HepG2 (cell line): ENCODE results near the gene PRKCE. TPM values are rescaled to one million over a fixed set of nuclear protein-coding genes. Genes with fewer than 3 reads are reported as not detected.
A peak's percentile ranks its signal among the peaks of the same experiment; 100 is the strongest.

Source experiments
- ATAC-seq: fragments of 200-7000 bp; cut with Tn5 transposase; 3 replicates; pipeline ENCODE4 v1.9.1; 2020; ENCODE audit warnings: mild to moderate bottlenecking, moderate library complexity
- BruUV-seq: library from RNA; stranded (reverse); fragments of 400-500 nt; replicated peaks from 2 replicates; lab custom pipeline; 2021; lab: Mats Ljungman, UMichigan
- CTCF ChIA-PET: fragments of 300-600 bp; formaldehyde crosslinking; extraction: SDS; loops from one replicate; lab custom pipeline; 2021; ENCODE audit warnings: low total read pairs, inconsistent platforms, low intra/inter-chr PET ratio; lab: Yijun Ruan, JAX
- POLR2A ChIA-PET: fragments of 350-600 bp; sonication (Branson Sonifier 250); formaldehyde crosslinking; loops from one replicate; lab custom pipeline; 2020; ENCODE audit warnings: antibody characterized with exemption, inconsistent platforms; lab: Yijun Ruan, JAX
- DNase-seq: peaks from one replicate; pipeline ENCODE4 v3.0.0-alpha.2; 2015; ENCODE audit warnings: low spot score
- FAIRE-seq: peaks from 3 replicates; lab custom pipeline; 2011; peaks lifted over from hg19 to GRCh38; lab: Jason Lieb, UNC
- H2AFZ ChIP-seq: one replicate; pipeline ENCODE4 v1.6.1; 2011; ENCODE audit warnings: low read length, inconsistent platforms
- H3K27ac ChIP-seq: fragments of 300-600 bp; 3 replicates; pipeline ENCODE4 v1.8.0; 2011; ENCODE audit warnings: mixed run types, mild to moderate bottlenecking, mixed read lengths, low read length, inconsistent platforms; ENCODE audit not compliant: insufficient read depth; ENCODE audit errors: extremely low read length
- H3K27me3 ChIP-seq, 2 experiments: fragments of 200-600 bp in 1 of 2; 2 replicates in 1 of 2; 3 replicates in 1 of 2; pipeline versions ENCODE4 v1.6.0 to v1.8.0; 2011; ENCODE audit warnings: low read length in 2 of 2, mild to moderate bottlenecking in 2 of 2, moderate library complexity in 2 of 2, inconsistent platforms in 1 of 2; ENCODE audit not compliant: insufficient read depth in 2 of 2, control insufficient read depth in 1 of 2
- H3K36me3 ChIP-seq, 2 experiments: fragments of 200-600 bp in 1 of 2; replicated peaks in 1 of 2; 2 replicates in 1 of 2; 3 replicates in 1 of 2; pipeline versions ENCODE4 v1.5.1 to v1.8.0; 2011; ENCODE audit warnings: low read length in 2 of 2, inconsistent platforms in 1 of 2; ENCODE audit not compliant: insufficient read depth in 2 of 2, control insufficient read depth in 1 of 2
- H3K4me1 ChIP-seq: 2 replicates; pipeline ENCODE4 v1.5.1; 2012; ENCODE audit warnings: low read length, inconsistent platforms; ENCODE audit not compliant: insufficient read depth
- H3K4me2 ChIP-seq: 2 replicates; pipeline ENCODE4 v1.6.0; 2011; ENCODE audit warnings: low read depth, low read length, inconsistent platforms
- H3K4me3 ChIP-seq, 3 experiments: fragments of 200-600 bp in 1 of 3; sonication (generic), shearing (Covaris generic) in 1 of 3; replicated peaks in 1 of 3; 2 replicates each; pipeline ENCODE4 v1.5.1; 2011 to 2016; ENCODE audit warnings: low read length in 3 of 3, inconsistent platforms in 2 of 3, low read depth in 2 of 3, mild to moderate bottlenecking in 2 of 3, control low read depth in 1 of 3, mixed read lengths in 1 of 3; ENCODE audit not compliant: insufficient read depth in 1 of 3
- H3K79me2 ChIP-seq: one replicate; pipeline ENCODE4 v1.6.1; 2011; ENCODE audit warnings: low read length, inconsistent platforms; ENCODE audit not compliant: insufficient read depth
- H3K9ac ChIP-seq: 2 replicates; pipeline ENCODE4 v1.6.0; 2011; ENCODE audit warnings: mild to moderate bottlenecking, low read depth, low read length, inconsistent platforms; ENCODE audit not compliant: insufficient read depth
- H3K9me3 ChIP-seq: 2 replicates; pipeline ENCODE4 v1.5.1; 2012; ENCODE audit warnings: mild to moderate bottlenecking, low read length
- H4K20me1 ChIP-seq: 2 replicates; pipeline ENCODE4 v1.6.0; 2011; ENCODE audit warnings: inconsistent platforms, mild to moderate bottlenecking, low read length, moderate library complexity; ENCODE audit not compliant: insufficient read depth
- EP300 ChIP-seq, 3 experiments: sonication (generic) in 1 of 3; formaldehyde crosslinking in 1 of 3; IDR thresholded peaks; 2 replicates each; pipeline versions ENCODE4 v1.5.1 to v1.6.1; 2011 to 2020; ENCODE audit warnings: low read depth in 2 of 3, low read length in 2 of 3, borderline replicate concordance in 1 of 3, improper control_type of control experiment in 1 of 3, mild to moderate bottlenecking in 1 of 3, missing genetic modification reagents in 1 of 3, moderate library complexity in 1 of 3
- MAFF ChIP-seq: IDR thresholded peaks from 2 replicates; pipeline ENCODE4 v1.6.1; 2011; ENCODE audit warnings: low read depth, low read length, improper control_type of control experiment
- MAFK ChIP-seq, 2 experiments: IDR thresholded peaks in 1 of 2; conservative IDR thresholded peaks in 1 of 2; 2 replicates each; pipeline ENCODE4 v1.6.1; 2011; ENCODE audit warnings: improper control_type of control experiment in 2 of 2, low read length in 2 of 2
- NKX3-1 ChIP-seq: sonication (generic); formaldehyde crosslinking; IDR thresholded peaks from 2 replicates; pipeline ENCODE4 v1.5.0; 2020; ENCODE audit warnings: missing genetic modification reagents
- SCMH1 ChIP-seq: sonication (generic); formaldehyde crosslinking; IDR thresholded peaks from 2 replicates; pipeline ENCODE4 v1.9.0; 2021; ENCODE audit warnings: missing genetic modification reagents, mild to moderate bottlenecking, borderline replicate concordance
- SIN3B ChIP-seq: fragments of 150-350 bp; IDR thresholded peaks from 2 replicates; pipeline ENCODE4 v1.6.1; 2014; ENCODE audit warnings: low read length
- ZNF180 ChIP-seq: sonication (generic); formaldehyde crosslinking; IDR thresholded peaks from 2 replicates; pipeline ENCODE4 v1.4.0; 2020; ENCODE audit warnings: low read depth, missing genetic modification reagents, borderline replicate concordance
- ZNF331 ChIP-seq: sonication (generic); formaldehyde crosslinking; IDR thresholded peaks from 2 replicates; pipeline ENCODE4 v1.4.0; 2020; ENCODE audit warnings: missing genetic modification reagents
- ZNF446 ChIP-seq: sonication (generic); formaldehyde crosslinking; IDR thresholded peaks from 2 replicates; pipeline ENCODE4 v1.5.0; 2020; ENCODE audit warnings: mild to moderate bottlenecking, missing genetic modification reagents
- ZNF570 ChIP-seq: sonication (generic); formaldehyde crosslinking; IDR thresholded peaks from 2 replicates; pipeline ENCODE4 v1.4.0; 2020; ENCODE audit warnings: mild to moderate bottlenecking, missing genetic modification reagents, borderline replicate concordance
- ZNF747 ChIP-seq: sonication (generic); formaldehyde crosslinking; IDR thresholded peaks from 2 replicates; pipeline ENCODE4 v1.8.1; 2023; ENCODE audit warnings: missing genetic modification reagents, mild to moderate bottlenecking, borderline replicate concordance
- WGBS: methylation state at CpG from one replicate; pipeline ENCODE4 v1.1.6; 2017; ENCODE audit warnings: low lambda C conversion rate; 5-methylcytosine and 5-hydroxymethylcytosine counted together
- in situ Hi-C: cut with HindIII; loops from 2 replicates; pipeline ENCODE4 v1.10.0; 2017; ENCODE audit warnings: low pct_unique_long_range_greater_than_20kb; ENCODE audit not compliant: extremely low pct_ligation_motif_present
- intact Hi-C: fragments of 100-400 bp; cut with micrococcal nuclease; formaldehyde crosslinking; loops from one replicate; pipeline ENCODE4 v1.10.0; 2022; ENCODE audit not compliant: unreplicated experiment
- polyA plus RNA-seq, 8 experiments: library from polyadenylated mRNA; depleted of rRNA in 3 of 8; stranded (reverse) in 7 of 8; unstranded in 1 of 8; fragments of >200 nt; fragmentation: Illumina TruSeq in 4 of 8; extraction: Trizol in 4 of 8; gene quantifications; 2 replicates each; pipeline versions ENCODE4 v1.2.1 to v1.2.3, GENCODE V29; 2011 to 2016; ENCODE audit warnings: low read depth in 4 of 8, missing spikeins in 1 of 8, mixed read lengths in 1 of 8; ENCODE audit not compliant: insufficient read depth in 1 of 8
- total RNA-seq, 5 experiments: library from RNA; depleted of rRNA; stranded (reverse); fragments of >200 nt; fragmentation: Illumina TruSeq; extraction: Trizol; gene quantifications; 2 replicates each; pipeline ENCODE4 v1.2.3, GENCODE V29; 2016; ENCODE audit warnings: low read depth in 1 of 5
- TF ChIP-seq, protein P1 (sequence below): sonication (generic); formaldehyde crosslinking; IDR thresholded peaks from 2 replicates; pipeline ENCODE4 v1.5.0; 2020; ENCODE audit warnings: missing genetic modification reagents, mild to moderate bottlenecking, borderline replicate concordance
- TF ChIP-seq, protein P2 (sequence below): sonication (generic); formaldehyde crosslinking; IDR thresholded peaks from 2 replicates; pipeline ENCODE4 v1.5.1; 2020; ENCODE audit warnings: mild to moderate bottlenecking, missing genetic modification reagents, borderline replicate concordance

PRKCE gene
- total and polyA plus RNA-seq, 2 of the 13 experiments (the other 11 are each of a cell fraction or from before 2014, with no cell fraction given): 1.0 to 3.9 TPM

DNA sequence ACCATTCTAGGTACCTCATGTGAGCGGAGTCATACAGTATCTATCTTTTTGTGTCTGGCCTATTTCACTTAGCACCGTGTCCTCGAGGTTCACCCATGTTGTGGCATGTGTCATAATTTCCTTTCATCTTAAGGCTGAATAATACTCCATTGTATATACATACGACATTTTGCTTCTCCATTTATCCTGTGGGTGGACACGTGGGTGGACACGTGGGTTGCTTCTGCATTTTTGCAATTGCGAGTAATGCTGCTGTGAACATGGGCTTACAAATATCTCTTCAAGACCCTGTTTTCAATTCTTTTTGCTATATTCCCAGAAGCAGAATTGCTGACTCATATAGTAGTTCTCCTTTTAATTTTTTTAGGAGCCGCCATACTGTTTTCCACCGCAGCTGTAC, 402.1 kb downstream of the PRKCE start:
- no peak overlapping the region for H3K27ac ChIP-seq
- H2AFZ ChIP-seq: no peak overlapping the region
- BruUV-seq: no TSS peak
- ChIA-PET CTCF (no interaction called here), POLR2A (no interaction called here)
- H3K4me3 ChIP-seq: no peak overlapping the region
- TF ChIP-seq MAFK (conservative IDR thresholded peaks at IDR 0.05 in 1 of 2, IDR thresholded peaks at IDR 0.05 in 1 of 2; ENCODE audit: low read length in 2 of 2): peak; percentile 52 to 78
- TF ChIP-seq MAFF: peak; percentile 59; the same call in 1 of the 2 replicates
- TF ChIP-seq, protein P1, sequence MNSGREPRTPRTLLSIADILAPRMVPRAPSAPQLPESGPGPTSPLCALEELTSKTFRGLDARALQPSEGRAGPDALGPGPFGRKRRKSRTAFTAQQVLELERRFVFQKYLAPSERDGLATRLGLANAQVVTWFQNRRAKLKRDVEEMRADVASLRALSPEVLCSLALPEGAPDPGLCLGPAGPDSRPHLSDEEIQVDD (CRISPR knock-in tag): no peak
- no peak for TF ChIP-seq NKX3-1 (CRISPR knock-in tag)
- WGBS: 89% methylated on average over 9 of the region's 9 CpGs
- no peaks in the 10 kb centered on the region for H4K20me1 ChIP-seq
- in situ Hi-C loops: no loop called here
- DNase-seq (no peak), FAIRE-seq (no peak), ATAC-seq (no peak)
- no peaks in the 10 kb centered on the region for H3K36me3 ChIP-seq
- no peaks in the 10 kb centered on the region for H3K79me2 ChIP-seq
- intact Hi-C loops: loop anchor here (5.0 kb wide), 1 partner anchor 61 kb away; no protein-coding TSS in a partner anchor
- no peaks in the 10 kb centered on the region; the same call in 1 of the 2 replicates for H3K4me1 ChIP-seq
- no peak overlapping the region for H3K9ac ChIP-seq
- H3K27me3 ChIP-seq: no peaks in the 10 kb centered on the region
- no peak overlapping the region for H3K4me2 ChIP-seq
- no peaks in the 10 kb centered on the region for H3K9me3 ChIP-seq

DNA sequence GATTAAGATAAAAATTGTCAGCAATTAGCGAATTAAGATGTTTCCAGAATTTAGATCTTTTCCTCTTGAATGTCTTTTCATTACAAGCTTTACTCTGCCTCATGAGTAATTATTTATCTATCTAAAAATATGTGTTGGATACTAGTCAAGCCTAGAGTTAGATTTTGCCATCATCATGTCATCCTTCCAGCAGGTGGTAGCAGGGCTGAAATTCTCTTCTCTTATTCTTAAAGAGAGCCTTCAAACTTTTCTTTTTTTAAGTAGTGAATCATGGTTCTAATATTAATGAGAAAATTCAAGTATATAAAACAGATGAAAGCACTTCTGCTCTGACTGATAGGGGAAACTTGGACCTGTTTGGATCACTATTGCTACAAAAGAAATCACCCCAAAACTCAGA, 405.1 kb downstream of the PRKCE start:
- no peak for DNase-seq
- TF ChIP-seq ZNF747 (CRISPR knock-in tag) (no peak), SCMH1 (CRISPR knock-in tag) (no peak), SIN3B (no peak), ZNF570 (CRISPR knock-in tag) (no peak), ZNF180 (CRISPR knock-in tag) (no peak), EP300 (IDR thresholded peaks at IDR 0.05; ENCODE audit: low read depth in 2 of 2, low read length in 2 of 2) (no peak), EP300 (CRISPR knock-in tag; IDR thresholded peaks at IDR 0.05; ENCODE audit: borderline replicate concordance) (no peak), ZNF331 (CRISPR knock-in tag) (no peak), ZNF446 (CRISPR knock-in tag) (no peak)
- TF ChIP-seq, protein P2, sequence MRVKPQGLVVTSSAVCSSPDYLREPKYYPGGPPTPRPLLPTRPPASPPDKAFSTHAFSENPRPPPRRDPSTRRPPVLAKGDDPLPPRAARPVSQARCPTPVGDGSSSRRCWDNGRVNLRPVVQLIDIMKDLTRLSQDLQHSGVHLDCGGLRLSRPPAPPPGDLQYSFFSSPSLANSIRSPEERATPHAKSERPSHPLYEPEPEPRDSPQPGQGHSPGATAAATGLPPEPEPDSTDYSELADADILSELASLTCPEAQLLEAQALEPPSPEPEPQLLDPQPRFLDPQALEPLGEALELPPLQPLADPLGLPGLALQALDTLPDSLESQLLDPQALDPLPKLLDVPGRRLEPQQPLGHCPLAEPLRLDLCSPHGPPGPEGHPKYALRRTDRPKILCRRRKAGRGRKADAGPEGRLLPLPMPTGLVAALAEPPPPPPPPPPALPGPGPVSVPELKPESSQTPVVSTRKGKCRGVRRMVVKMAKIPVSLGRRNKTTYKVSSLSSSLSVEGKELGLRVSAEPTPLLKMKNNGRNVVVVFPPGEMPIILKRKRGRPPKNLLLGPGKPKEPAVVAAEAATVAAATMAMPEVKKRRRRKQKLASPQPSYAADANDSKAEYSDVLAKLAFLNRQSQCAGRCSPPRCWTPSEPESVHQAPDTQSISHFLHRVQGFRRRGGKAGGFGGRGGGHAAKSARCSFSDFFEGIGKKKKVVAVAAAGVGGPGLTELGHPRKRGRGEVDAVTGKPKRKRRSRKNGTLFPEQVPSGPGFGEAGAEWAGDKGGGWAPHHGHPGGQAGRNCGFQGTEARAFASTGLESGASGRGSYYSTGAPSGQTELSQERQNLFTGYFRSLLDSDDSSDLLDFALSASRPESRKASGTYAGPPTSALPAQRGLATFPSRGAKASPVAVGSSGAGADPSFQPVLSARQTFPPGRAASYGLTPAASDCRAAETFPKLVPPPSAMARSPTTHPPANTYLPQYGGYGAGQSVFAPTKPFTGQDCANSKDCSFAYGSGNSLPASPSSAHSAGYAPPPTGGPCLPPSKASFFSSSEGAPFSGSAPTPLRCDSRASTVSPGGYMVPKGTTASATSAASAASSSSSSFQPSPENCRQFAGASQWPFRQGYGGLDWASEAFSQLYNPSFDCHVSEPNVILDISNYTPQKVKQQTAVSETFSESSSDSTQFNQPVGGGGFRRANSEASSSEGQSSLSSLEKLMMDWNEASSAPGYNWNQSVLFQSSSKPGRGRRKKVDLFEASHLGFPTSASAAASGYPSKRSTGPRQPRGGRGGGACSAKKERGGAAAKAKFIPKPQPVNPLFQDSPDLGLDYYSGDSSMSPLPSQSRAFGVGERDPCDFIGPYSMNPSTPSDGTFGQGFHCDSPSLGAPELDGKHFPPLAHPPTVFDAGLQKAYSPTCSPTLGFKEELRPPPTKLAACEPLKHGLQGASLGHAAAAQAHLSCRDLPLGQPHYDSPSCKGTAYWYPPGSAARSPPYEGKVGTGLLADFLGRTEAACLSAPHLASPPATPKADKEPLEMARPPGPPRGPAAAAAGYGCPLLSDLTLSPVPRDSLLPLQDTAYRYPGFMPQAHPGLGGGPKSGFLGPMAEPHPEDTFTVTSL: no peak

More for the DNA sequence above, 405.1 kb downstream of the PRKCE start:
- Histone ChIP-seq H3K4me2 (no peak overlapping the region), H3K9me3 (no peaks in the 10 kb centered on the region), H3K4me3 (no peak overlapping the region), H3K9ac (no peak overlapping the region), H3K36me3 (no peaks in the 10 kb centered on the region), H3K4me1 (no peaks in the 10 kb centered on the region), H3K79me2 (no peaks in the 10 kb centered on the region), H3K27ac (no peak overlapping the region), H2AFZ (no peak overlapping the region), H3K27me3 (no peaks in the 10 kb centered on the region), H4K20me1 (no peaks in the 10 kb centered on the region)
- WGBS: 88% methylated on average over 1 of the region's 1 CpG
- no peak for ATAC-seq
- no TSS peak for BruUV-seq
- in situ Hi-C loops (no loop called here), intact Hi-C loops (no loop called here)
- ChIA-PET CTCF (no interaction called here), POLR2A (no interaction called here)
- no peak for FAIRE-seq
